HG03565 (cell line): Measurements from ENCODE around the gene RCAN3.
"Not testable (repeated sequence)": the region's sequence is repeated elsewhere in the genome, so short reads cannot be mapped to it uniquely, and the experiment has no call there.

Experiments used
- ATAC-seq: cut with Tn5 transposase; IDR thresholded peaks from one replicate; pipeline ENCODE4 v1.9.1; 2021; ENCODE audit warnings: mild to moderate bottlenecking, moderate library complexity; ENCODE audit not compliant: unreplicated experiment

The RCAN3 gene

DNA sequence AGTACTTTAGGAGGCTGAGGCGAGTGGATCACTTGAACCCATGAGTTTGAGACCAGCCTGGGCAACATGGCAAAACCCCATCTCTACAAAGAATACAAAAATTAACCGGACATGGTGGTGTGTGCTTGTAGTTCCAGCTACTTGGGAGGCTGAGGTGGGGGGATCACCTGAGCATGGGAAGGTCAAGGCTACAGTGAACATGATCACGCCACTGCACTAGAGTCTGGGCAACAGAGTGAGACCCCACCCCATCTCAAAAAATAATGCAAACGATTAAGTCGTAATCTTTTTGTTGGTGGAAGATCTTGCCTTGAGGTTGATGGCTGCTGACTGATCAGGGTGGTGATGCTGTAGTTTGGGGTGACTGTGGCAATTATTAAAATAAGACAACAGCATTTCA lies 6.3 kb downstream of the RCAN3 start:
- ATAC-seq, result no peak

DNA sequence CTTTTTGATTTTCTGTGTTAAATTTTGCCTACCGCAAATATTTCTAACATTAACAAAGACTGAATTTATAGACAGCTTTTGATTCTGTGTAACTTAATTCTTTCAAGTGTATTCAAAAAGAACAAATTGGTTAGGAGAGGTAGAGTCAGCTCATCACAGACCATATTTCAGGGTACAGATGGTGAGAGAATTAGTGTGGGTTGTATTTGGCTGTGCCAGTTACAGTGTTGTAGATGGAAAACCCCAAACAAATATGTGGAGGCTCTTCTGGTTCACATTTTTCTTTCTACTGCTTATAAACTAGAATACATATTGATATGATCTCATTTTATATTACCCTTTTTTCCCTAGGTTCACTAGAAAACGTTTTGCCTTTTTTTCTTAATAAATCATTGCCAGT lies 11.1 kb downstream of the RCAN3 start:
- no peak for ATAC-seq

DNA sequence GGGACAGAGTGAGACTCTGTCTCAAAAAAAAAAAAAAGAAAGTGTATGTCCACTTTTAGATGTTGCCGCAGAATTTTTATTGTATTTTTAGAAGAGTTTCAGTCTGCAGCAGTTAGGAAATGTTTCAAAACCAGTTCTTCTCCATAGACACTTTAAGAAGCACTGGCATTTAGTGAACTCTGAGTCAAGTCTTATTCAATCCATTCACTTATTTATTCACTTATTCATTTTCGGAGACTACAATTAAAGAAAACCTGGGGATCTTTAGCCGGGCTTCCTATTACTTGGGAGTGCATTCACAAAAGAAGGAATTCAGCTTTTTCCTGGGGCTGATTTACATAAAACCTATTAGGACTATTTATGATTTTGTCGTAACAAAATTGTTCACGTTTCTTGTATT lies 12.3 kb downstream of the RCAN3 start:
- ATAC-seq, result no peak

DNA sequence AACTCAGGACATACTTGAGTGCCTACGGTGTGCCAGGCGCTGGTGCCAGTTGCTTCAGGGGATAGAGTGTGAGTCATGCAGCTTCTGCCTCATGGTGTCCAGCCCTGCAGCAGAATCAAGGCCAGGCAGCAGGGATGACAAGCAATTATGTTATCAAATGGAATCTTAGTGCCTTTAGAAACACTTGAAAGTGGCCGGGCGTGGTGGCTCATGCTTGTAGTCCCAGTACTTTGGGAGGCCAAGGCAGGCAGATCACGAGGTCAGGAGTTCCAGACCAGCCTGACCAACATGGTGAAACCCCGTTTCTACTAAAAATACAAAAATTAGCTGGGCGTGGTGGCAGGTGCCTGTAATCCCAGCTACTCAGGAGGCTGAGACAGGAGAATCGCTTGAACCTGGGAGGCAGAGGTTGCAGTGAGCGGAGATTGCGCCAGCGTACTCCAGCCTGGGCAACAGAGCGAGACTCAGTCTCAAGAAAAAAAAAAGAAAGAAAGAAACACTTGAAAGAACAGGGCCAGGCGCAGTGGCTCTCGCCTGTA lies 13.1 kb downstream of the RCAN3 start:
- ATAC-seq, result not testable (repeated sequence)

DNA sequence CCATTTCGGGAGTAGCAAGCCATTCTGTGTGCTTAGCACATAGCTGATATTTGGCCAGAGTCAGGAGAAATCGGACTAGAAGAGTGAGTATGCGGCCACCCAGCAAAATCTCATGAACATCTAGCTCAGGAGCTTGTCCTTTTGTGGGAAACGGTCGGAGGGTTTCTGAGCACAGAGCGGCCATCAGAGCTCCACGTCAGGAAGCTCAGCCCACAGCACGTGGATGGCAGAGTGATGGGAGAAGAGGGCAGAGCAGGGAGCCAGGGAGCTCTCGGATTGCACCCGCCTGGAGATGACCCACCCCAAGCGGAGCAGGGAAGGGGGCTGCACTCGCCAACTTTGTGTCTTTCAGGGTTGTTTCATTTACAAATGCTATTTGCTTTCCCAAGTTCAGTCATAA lies 13.9 kb downstream of the RCAN3 start:
- no peak for ATAC-seq

DNA sequence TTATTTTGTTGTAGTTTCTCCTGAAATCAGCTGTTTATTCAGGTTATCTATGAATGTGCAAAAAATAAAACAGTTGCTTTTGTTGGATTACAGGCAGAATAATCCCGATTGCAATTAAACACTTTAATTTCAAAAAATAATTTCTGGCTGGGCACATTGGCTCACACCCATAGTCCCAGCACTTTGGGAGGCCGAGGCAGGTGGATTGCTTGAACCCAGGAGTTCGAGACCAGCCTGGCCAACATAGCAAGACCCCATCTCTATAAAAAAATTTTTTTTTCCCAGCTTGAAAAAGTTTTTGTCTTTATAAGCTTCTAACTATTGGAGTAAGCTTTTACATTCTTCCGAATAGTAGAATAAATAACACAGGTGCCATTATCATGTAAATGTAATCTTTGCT lies 15.3 kb downstream of the RCAN3 start:
- ATAC-seq, result no peak

DNA sequence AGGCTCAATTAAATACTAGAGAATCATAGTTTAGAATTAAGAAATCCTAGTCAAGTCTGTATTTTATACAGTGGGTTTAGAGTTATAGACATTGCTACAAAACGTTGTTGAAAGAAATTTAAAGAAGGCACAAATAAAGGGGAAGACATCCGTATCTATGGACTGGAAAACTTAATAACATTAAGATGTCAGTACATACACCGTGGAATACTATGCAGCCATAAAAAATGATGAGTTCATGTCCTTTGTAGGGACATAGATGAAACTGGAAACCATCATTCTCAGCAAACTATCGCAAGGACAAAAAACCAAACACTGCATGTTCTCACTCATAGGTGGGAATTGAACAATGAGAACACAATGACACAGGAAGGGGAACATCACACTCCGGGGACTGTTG lies 17.6 kb downstream of the RCAN3 start:
- ATAC-seq, result not testable (repeated sequence)

DNA sequence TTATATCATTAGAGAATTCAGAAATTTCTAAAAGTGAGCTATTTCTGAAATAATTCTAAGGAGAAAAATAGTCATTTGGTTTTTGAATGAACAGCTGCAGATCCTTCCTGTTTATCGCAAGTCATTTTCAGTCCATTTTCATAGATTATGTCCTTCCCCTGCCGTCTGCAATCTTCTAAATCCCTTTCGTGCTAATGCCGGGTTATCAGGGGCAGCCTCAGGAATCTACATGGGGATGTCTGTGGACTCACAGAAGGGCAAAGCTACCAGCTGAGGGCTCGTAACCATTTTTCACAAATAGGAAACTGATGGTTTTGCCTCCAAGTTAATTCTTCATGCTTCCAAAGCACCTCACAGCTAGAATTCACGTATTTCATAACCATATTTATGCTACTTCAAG lies 23.0 kb downstream of the RCAN3 start:
- no peak for ATAC-seq

DNA sequence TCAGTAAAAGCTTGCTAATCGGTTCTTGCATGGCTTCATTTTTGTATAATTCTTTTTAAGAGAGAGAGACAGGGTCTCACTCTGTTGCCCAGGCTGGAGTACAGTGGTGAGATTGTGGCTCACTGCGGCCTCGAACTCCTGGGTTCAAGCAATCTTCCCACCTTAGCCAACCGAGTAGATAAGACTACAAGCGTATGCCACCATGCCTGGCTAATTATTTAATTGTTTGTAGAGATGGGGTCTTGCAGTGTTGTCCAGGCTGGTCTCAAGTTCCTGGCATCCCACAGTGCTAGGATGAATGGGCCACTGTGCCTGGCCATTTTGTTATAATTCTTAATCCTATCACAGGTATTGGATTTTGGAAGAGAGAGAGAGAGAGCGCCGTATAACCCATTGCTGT lies 23.4 kb downstream of the RCAN3 start:
- no peak for ATAC-seq

DNA sequence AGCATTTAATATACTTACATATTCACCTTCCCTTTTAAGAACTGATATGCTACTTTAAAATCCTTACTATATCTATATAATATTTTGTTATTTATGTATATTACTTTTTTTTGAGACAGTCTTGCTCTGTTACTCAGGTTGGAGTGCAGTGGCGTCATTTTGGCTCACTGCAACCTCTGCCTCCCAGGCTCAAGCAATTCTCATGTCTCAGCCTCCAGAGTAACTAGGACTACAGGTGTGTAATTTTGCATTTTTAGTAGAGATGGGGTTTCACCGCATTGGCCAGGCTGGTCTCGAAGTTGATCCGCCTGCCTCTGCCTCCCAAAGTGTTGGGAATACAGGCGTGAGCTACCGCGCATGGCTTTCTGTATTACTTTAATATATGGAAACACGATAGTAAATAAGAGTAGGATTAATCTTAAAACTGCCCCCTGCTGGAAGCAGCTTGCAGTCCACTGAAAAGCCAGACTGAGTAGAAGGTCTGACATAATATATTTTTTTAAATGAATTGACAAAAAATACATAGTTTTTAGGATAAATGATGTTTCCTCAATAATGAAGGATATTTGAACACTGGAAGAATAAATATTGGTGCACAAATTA lies 24.4 kb downstream of the RCAN3 start:
- no peak for ATAC-seq

DNA sequence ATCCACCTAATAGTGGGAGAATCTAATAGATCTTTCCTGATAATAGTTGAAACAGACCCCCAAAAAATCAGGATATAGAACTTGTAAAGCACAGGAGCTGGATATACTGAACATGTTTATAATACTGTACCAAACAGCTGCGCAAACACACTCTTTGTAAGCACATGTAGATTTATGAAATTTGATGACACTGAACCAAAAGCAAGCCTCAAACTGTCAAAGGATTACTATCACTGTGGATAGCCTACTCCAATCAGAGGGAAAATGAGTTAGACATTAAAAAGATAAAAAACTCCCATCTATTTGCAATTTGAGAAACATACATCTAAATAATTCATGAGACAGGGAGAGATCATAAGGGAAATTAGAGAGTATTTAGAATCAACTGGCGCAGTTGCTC lies 26.1 kb downstream of the RCAN3 start:
- no peak for ATAC-seq

DNA sequence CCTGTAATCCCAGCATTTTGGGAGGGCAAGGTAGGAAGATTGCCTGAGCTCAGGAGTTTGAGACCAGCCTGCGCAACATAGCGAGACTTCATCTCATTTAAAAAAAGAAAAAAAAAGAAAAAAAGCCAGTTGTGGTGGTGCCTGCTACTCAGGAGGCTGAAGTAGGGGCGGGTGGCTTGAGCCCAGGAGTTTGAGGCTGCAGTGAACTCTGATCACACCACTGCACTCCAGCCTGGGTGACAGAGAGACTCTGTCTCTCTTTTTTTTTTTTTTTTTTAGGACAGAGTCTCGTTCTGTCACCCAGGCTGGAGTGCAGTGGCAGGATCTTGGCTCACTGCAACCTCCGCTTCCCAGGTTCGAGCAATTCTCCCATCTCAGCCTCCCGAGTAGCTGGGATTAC lies 26.7 kb downstream of the RCAN3 start:
- not testable (repeated sequence) for ATAC-seq

DNA sequence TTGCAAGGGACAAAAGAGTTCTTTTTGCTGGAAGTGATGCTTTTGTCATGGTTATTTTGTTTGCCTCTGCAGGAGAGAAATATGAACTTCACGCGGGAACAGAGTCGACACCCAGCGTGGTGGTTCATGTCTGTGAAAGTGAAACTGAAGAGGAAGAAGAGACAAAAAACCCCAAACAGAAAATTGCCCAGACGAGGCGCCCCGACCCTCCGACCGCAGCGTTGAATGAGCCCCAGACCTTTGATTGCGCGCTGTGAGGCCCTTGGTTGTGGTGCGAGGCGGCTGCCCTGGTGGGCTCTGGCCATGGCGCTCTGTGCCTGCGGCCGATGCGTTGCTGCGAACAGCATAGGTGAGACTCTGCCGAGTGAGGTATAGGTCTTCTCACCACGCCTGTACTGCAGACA lies 32.4 kb downstream of the RCAN3 start:
- ATAC-seq, result no peak

DNA sequence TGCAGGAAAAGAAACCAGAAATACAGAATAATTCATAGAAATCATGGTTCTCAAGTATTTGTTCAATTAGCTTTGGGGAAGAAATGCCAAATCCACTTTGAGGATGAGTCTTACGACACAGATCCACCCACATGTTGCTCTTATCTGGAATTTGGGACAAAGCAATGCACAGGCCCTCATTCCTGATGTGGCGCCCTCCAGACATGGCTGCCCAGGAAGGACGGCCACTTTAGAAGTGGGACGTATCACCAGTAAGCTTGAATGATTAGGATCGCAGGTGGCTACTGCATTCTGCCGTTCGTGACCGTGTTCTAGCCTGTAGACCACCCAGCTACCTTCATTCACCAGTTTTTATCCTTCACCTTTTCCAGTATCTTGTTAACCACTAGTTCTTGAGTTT lies 33.1 kb downstream of the RCAN3 start:
- no peak for ATAC-seq

DNA sequence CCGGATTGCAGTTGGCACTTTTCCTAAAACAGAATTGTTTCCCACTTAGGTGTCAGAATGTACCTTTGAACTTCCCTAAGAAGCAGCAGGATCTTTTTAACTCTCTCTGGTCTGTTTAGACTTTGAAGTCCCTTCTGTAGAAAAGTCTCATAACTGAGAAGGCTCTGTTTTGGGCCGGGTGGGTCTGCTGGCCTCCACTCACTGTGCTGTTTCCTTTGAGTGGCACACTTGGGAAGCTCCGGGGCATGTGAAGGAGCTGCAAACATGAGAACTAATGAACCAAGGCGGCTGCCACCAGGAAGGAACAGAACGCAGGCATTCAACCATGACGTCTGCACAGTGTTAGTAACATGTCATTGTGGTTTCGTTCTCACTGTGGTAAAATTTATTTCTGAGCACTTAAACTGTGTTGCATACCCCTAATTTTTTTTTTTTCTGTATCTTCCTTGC lies 33.8 kb downstream of the RCAN3 start:
- no peak for ATAC-seq

DNA sequence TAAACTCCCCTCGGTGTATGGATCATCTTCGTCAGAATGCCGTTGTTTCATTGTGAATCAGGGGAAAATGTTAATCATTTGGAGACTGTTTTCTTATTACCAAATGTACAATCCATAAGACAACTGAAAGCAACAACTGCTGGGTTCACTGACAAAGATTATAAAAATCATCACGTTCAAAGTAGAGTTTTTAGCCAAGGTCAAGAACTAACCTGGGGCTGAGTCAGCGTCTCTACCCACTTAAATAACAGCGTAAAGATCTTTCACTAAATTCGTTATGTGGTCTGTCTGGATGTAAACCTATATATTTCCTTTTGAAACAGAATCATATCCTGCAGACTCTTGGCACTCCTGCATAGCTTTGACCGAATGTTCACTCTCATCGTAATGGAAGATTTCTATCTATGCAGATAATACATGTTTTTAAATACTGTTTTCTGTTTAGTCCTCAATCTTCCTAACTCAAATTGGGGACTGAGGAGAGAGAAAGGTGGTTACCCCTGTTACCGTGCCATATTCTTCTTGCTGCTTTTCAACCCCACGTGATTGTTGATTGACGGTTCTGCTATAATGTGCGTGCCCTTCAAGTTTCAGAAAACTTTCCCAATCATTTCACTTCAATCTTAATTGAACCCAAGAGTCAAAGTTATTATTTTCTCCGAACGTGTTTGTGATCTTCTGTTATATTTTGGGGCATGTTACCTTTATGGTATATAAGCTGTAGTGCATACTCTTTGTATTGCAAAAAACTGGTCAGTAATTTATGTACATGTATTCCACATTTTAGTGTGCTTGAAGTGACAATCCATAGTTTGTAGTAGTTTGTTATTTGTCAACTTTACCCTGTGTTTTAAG lies 37.6 kb downstream of the RCAN3 start:
- no peak for ATAC-seq

DNA sequence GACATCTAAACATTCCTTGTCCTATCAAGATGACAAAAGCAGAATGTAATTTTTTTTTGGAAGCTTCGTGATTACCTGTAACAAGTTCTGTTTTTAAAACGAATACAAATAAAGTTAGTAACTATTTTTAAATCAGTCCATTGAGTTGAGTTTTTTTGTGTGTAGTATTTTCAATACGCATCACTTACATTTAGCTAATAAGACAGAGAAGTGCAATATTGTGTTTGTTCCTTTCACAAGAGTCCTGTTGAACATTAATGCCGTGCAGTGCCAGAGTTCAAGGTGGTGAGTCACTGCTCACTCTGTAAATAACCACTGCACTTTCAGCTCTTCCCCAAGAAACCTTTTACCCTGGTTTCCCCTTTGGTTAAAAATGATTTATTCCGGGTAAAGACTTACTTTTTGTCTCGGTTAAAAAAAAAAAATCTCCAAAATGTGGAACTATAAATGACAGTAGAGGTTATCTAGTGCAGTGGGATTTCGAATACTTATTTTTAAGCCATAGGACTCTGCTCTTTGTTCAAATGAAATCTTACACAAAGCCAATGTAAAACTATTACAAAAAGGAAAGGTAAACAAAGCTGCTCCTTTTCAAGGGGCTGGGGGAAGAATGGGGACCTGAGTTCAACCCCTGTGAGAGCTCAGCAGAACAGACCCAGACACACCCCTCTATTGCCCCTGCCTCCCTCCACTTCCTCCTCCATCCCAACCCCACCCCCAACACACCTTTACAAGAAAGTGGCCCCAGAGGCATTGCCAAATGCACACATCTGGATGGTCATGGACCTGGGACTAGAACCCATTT lies 38.5 kb downstream of the RCAN3 start:
- ATAC-seq, result no peak

DNA sequence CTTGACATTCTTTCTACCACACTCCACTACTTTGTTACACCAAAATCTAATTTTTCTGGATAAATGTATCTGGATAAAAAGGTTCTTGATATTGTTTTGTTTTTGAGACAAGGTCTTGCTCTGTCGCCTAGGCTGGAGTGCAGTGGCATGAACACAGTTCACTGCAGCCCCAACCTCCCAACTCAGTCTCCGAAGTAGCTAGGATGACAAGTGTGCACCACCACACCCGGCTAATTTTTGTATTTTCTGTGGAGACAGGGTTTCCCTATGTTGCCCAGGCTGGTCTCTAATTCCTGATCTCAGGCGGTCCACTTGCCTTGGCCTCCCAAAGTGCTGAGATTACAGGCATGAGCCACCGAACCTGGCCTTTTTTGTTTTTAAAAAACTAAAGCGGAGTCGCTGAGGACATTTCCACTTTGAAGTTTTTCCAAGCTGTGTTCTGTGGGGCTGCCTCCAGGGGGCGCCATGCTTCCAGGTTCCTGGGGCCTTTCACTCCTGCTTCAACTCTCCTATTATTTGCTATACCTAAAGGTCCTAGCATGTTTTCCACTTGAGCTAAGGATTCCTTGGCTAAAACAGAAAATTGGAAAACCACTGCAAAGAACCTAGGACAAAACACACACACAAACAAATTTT lies 39.2 kb downstream of the RCAN3 start:
- no peak for ATAC-seq

DNA sequence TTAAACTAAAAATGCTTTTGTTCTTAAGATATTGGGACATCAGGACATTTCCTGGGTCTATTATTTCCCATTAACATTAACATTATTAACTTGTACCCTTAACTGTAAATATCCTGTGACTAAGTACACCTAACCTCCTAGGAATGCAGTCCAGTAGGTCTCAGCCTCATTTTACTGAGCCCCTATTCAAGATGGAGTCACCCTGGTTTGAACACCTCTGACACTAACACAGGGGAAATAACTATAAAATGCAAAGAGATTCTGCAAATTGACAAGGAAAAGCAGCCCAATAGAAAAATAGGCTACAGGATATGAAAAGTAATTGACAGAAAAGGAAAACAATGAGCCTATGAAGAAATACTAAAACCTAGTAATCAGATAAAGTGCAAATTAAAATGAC lies 41.6 kb downstream of the RCAN3 start:
- ATAC-seq, result no peak

DNA sequence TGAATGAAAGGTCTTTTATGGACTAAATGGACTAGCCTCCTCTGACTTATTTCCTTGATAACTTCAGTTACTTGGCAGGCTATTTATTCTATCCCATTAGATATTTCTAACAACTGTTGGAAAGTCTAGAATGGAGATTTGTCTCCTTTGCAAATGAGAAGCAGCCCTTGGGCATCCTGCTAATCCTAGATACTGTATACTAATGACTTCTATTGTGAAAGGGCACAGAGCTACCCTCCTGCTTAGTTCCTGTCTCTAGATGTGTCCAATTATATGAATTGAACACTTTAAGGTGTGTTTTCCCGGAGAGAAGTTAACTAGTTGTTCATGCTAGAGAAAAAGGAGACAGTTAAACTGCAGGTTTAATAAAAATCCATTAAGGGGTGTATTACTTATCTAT lies 43.0 kb downstream of the RCAN3 start:
- no peak for ATAC-seq

DNA sequence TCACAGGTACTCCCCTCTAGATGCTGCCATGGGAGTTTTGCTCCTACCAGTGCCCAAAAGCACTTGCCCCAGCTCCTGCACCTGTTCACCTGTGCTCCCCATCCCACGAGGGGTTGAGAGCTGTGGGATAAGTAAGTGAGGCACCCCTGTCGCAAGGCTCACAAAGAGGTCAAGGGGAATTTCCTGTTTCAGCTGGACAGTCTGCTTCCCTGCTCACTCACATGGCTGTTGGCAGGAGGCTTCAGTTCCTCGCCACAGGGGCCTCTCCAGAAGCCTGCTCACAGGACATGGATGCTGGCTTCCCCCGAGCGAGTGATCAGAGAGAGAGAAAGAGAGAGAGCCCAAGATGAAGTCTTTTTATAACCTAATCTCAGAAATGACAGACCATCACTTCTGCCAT lies 44.6 kb downstream of the RCAN3 start:
- no peak for ATAC-seq
